ENCODE data around the gene DNM3. TPM values are rescaled to one million over a fixed set of nuclear protein-coding genes. Genes with fewer than 3 reads are reported as not detected.

Gene DNM3
- total RNA-seq, 1 donor from 2014 or later, result 2.1 TPM

DNA sequence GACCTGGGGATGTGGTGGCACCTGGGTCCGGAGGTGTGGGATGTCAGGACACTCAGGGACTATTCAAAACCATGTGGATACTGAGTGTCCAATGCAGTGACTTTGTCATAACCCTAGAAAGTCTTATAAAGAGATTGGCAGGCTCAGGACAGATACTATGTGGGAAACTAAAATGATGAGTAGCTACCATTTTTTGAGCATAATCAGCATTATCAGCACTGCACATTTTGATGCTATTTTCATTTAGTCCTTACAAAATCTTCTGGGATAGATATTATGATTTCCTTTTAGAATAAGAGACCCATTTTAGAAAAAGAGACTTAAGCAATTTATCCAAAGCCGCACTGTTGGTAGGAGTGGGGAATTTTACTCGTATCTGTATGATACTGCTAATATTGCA lies 93.4 kb downstream of the DNM3 start:
- no peak overlapping the region for H3K27ac Mint-ChIP-seq
- H3K4me3 Mint-ChIP-seq, result no peak overlapping the region
- no peaks in the 10 kb centered on the region for H3K27me3 Mint-ChIP-seq
- no peaks in the 10 kb centered on the region for H3K4me1 Mint-ChIP-seq
- no peak for ATAC-seq (ENCODE audit: low read depth)
- H3K36me3 Mint-ChIP-seq (ENCODE audit: low read depth), result no peaks in the 10 kb centered on the region
- no peak for DNase-seq
- ChIA-PET POLR2A (no interaction called here), CTCF (no interaction called here)
- H3K9me3 Mint-ChIP-seq, result no peaks in the 10 kb centered on the region
- TF ChIP-seq, protein P1, sequence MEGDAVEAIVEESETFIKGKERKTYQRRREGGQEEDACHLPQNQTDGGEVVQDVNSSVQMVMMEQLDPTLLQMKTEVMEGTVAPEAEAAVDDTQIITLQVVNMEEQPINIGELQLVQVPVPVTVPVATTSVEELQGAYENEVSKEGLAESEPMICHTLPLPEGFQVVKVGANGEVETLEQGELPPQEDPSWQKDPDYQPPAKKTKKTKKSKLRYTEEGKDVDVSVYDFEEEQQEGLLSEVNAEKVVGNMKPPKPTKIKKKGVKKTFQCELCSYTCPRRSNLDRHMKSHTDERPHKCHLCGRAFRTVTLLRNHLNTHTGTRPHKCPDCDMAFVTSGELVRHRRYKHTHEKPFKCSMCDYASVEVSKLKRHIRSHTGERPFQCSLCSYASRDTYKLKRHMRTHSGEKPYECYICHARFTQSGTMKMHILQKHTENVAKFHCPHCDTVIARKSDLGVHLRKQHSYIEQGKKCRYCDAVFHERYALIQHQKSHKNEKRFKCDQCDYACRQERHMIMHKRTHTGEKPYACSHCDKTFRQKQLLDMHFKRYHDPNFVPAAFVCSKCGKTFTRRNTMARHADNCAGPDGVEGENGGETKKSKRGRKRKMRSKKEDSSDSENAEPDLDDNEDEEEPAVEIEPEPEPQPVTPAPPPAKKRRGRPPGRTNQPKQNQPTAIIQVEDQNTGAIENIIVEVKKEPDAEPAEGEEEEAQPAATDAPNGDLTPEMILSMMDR (IDR thresholded peaks at IDR 0.05), result no peak
- intact Hi-C loops (cut with micrococcal nuclease), result no loop called here

DNA sequence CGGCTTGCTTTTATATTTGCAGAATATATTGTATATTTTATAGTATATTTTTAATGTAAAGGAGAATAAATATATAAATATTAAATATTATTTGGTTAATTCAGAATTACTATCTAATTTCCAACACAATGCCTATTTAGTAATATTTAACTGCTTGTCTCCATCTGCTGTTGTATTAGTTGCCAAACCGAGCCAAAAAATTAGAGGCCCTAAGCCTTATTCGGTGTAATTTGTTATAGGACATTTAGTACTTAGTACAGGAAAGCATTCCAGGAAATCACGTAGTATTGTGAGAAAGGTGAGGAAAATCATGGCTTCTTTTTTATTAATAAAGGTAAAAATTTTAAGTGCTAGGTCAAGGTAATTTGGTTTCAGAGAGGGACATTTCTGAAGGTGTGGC lies 93.8 kb downstream of the DNM3 start:
- Mint-ChIP-seq H3K4me3 (no peak overlapping the region), H3K27ac (no peak overlapping the region), H3K9me3 (no peaks in the 10 kb centered on the region), H3K4me1 (no peaks in the 10 kb centered on the region), H3K27me3 (no peaks in the 10 kb centered on the region), H3K36me3 (ENCODE audit: low read depth) (no peaks in the 10 kb centered on the region)
- ChIA-PET CTCF (no interaction called here), POLR2A (no interaction called here)
- TF ChIP-seq, protein P1 (IDR thresholded peaks at IDR 0.05), result no peak
- DNase-seq (no peak), ATAC-seq (ENCODE audit: low read depth) (no peak)
- intact Hi-C loops (cut with micrococcal nuclease), result no loop called here

DNA sequence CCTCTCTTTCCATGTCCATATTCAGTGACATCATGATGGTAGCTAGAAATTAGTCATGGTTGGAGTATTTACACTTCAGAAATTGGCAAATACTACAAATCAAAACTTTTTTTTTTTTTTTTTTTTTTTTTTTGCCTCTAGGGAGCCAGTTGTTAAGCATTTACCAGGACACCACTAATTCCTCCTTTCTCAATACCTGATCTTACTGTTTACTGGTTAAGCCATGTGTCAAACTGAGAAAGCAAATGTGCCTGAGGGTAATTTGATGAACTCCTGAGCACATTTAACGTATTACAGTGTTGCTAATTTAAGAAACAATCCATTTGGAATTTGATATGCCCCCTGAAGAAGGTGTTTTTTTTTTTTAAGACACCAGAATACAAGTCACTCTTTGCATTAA lies 94.4 kb downstream of the DNM3 start:
- no peaks in the 10 kb centered on the region for H3K36me3 Mint-ChIP-seq (ENCODE audit: low read depth)
- H3K4me3 Mint-ChIP-seq, result no peak overlapping the region
- CTCF ChIA-PET, result no interaction called here
- DNase-seq, result no peak
- H3K27me3 Mint-ChIP-seq, result no peaks in the 10 kb centered on the region
- H3K4me1 Mint-ChIP-seq, result no peaks in the 10 kb centered on the region
- TF ChIP-seq, protein P1 (IDR thresholded peaks at IDR 0.05), result no peak
- POLR2A ChIA-PET, result no interaction called here
- H3K9me3 Mint-ChIP-seq, result no peaks in the 10 kb centered on the region
- no peak for ATAC-seq (ENCODE audit: low read depth)
- intact Hi-C loops (cut with micrococcal nuclease), result no loop called here
- H3K27ac Mint-ChIP-seq, result no peak overlapping the region

DNA sequence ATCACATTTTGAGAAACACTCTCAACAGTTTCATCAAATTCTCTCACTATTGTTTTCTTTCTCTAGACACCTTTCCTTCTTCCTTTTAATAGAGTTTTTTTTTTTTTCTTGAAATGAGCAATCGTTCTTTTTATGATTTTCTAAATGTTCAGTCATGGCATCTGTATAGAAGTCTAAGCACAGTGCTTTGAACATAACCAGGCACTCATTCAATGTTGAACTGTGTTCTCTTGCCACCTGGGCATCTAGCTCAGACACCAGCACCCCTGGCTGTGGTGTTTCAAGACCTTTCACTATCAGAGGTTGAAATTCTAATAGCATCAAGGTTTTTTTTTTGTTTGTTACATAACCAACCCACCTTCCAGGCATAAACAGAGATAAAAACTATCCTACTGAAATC lies 96.6 kb downstream of the DNM3 start:
- TF ChIP-seq, protein P1 (IDR thresholded peaks at IDR 0.05), result no peak
- no peaks in the 10 kb centered on the region for H3K4me1 Mint-ChIP-seq
- H3K9me3 Mint-ChIP-seq, result no peaks in the 10 kb centered on the region
- DNase-seq (no peak), ATAC-seq (ENCODE audit: low read depth) (no peak)
- intact Hi-C loops (cut with micrococcal nuclease), result no loop called here
- no peaks in the 10 kb centered on the region for H3K27me3 Mint-ChIP-seq
- POLR2A ChIA-PET, result no interaction called here
- H3K27ac Mint-ChIP-seq, result no peak overlapping the region
- H3K36me3 Mint-ChIP-seq (ENCODE audit: low read depth), result no peaks in the 10 kb centered on the region
- CTCF ChIA-PET, result no interaction called here
- H3K4me3 Mint-ChIP-seq, result no peak overlapping the region

DNA sequence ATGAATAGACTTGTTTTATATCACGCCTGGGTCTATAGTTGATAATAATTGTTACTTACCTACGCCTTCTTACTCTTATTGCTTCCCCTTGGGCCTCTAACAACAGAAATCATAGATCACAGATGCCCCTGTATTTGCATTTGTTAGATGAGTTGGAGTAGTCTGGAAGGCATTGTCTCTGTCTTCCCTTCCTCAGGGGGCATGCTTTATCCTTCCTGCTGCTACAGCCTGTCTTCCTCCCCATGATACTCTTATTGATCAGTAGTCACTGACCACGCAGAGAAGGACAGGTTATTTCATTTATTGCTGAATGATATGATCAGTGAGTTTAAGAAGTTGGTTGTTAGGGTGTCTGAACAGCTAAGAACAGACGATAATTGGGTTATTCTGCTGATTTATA lies 98.4 kb downstream of the DNM3 start:
- ATAC-seq (ENCODE audit: low read depth) (no peak), DNase-seq (no peak)
- intact Hi-C loops (cut with micrococcal nuclease), result no loop called here
- ChIA-PET CTCF (no interaction called here), POLR2A (no interaction called here)
- no peaks in the 10 kb centered on the region for H3K4me1 Mint-ChIP-seq
- no peaks in the 10 kb centered on the region for H3K27me3 Mint-ChIP-seq
- H3K9me3 Mint-ChIP-seq, result no peaks in the 10 kb centered on the region
- TF ChIP-seq, protein P1 (IDR thresholded peaks at IDR 0.05), result no peak
- H3K27ac Mint-ChIP-seq, result no peak overlapping the region
- H3K4me3 Mint-ChIP-seq, result no peak overlapping the region
- H3K36me3 Mint-ChIP-seq (ENCODE audit: low read depth), result no peaks in the 10 kb centered on the region
